ENCODE results near the gene STK4.

The STK4 gene

GRCh38 chr20:45114465-45115385 is 148.4 kb downstream of the STK4 start, which contains the start of gene WFDC5:
WFDC5 (minus strand) TSS chr20:45115174; CDS start chr20:45115083, 91 bp downstream.
- DNase-seq, result no peak

- DNase-seq, result no peak
Measured at GRCh38 chr20:45115386-45115774, 149.1 kb downstream of the STK4 start.

DNA sequence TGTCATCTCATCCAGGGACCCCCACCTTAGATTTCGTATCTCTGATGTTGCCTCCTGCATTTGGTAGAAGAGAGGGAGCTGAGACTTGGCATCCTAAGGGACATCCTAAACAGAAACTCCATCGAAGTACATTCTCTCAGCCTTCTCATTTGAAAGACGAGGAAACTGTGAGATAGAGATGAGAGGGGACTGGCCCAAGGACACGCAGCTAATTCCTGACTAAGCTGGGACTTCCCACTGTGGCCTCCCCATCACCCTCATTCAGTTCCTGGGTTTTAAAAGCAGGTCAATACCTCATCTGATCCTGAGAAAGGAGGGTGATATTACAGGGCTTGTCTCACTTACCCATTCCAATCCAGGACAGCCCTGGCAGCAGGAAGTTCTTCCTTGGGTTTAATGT is 149.5 kb downstream of the STK4 start:
- no peak for DNase-seq

DNA sequence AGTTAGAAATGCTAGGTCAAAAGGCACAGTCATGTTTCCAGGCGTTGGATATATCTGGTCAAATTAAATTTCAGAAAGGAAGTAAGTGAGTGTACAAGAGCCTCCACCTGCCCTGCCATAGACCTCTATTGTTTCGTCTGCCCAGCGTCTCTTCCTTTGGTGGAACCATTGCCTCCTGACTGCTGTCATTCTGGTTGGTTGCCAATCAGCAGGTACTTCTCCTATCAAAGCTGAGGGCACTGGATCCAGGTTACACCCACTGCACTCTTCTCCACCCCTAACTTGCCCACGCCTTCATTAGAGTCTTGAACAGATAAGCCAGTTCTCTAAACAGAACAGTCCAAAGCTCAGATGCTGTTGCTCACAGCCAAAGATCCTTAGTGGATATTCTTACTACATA is 151.3 kb downstream of the STK4 start:
- no peak for DNase-seq

DNA sequence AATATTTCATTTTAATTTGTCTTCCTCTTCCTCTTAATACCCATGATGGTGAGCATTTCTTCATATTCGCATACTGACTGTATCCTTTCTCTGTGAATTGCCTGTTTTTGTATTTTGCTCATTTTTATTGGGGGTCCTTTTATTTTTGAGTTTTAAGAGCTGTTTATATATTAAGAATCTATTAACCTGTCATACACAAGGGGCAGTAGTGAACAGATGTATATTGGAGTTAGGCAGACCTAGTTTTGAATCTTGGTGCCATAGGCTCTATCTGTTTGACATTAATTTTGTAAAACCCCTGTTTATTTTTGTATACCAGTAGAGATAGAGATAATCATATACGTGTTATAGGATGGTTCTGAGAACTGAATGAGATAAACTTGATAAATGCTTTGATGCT is 151.7 kb downstream of the STK4 start:
- no peak for DNase-seq

DNA sequence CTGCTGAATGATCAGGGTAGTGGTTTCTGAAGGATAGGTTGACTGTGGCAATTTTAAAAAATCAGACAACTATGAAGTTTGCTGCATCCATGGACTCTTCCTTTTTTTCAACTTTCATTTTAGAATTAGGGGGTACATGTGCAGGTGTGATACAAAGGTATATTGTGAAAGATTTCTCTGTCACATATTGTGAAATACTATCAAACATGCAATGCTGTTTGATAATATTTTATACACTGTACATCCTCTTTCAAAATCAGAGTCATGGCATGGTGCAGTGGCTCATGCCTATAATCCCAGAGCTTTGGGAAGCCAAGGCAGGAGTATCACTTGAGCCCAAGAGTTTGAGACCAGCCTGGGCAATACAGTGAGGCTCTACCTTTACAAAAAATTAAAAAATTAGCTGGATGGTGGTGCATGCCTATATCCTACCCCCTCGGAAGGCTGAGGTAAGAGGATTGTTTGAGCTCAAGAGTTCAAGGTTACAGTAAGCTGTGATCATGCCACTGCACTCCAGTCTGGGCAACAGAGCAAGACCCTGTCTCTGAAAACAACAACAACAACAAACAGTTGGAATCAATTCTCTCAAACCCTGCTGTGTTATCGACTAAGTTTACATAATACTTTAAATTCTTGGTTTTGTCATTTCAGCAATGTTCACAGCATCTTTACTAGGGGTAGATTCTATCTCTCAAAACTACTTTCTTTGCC is 153.4 kb downstream of the STK4 start:
- DNase-seq, result no peak

GRCh38 chr20:45121388-45121787 is 155.1 kb downstream of the STK4 start:
- no peak for DNase-seq

GRCh38 chr20:45124365-45124764 is 158.1 kb downstream of the STK4 start, which contains the start of gene WFDC12:
WFDC12 (minus strand) TSS chr20:45124465; CDS start chr20:45124447, 18 bp downstream.
- no peak for DNase-seq

- DNase-seq, result no peak
Measured at GRCh38 chr20:45128099-45128498, 161.8 kb downstream of the STK4 start.
